ENCODE results near the gene NCOA6. TPM values are rescaled to one million over a fixed set of nuclear protein-coding genes. Genes with fewer than 3 reads are reported as not detected.
A peak's percentile ranks its signal among the peaks of the same experiment; 100 is the strongest.

NCOA6 gene
- total and polyA plus RNA-seq, 7 donors, result 5.6 to 15.7 (median 11.0) TPM

GRCh38 chr20:34704177-34705007 is 121.1 kb downstream of the NCOA6 start, which contains the start of gene TP53INP2:
TSS of gene TP53INP2 (plus strand) at chr20:34704344. CDS start at chr20:34708740, 4,396 bp downstream.
- ATAC-seq (peak; percentile 82 to 86 (median 84)), DNase-seq (peak; percentile 93 to 96)
- Histone ChIP-seq H3K36me3 (ENCODE audit: insufficient read depth in 1 of 2, low read depth in 1 of 2) (no peaks in the 10 kb centered on the region), H3K9me3 (no peaks in the 10 kb centered on the region), H3K27ac (peak within 1 kb of the TSS; percentile 100), H3K4me3 (peak within 1 kb of the TSS; percentile 81), H3K27me3 (ENCODE audit: insufficient read depth in 3 of 3, low read length in 2 of 3) (no peaks in the 10 kb centered on the region), H3K4me1 (peaks cover 23% of the 10 kb centered on the region)
- intact Hi-C loops (cut with DNase I), result loop anchor here (5.0 to 10.0 kb wide), 4 partner anchors 127 to 390 kb away; partner anchors contain the start of gene MAP1LC3A (in 1 of the 2)
- WGBS, 3 donors, result 1% methylated on average over 30 to 82 of the region's 82 CpGs
- TF ChIP-seq CTCF (IDR thresholded peaks at IDR 0.05), result no peak

- Histone ChIP-seq H3K9me3 (no peaks in the 10 kb centered on the region), H3K4me3 (peak overlapping the region; percentile 81), H3K36me3 (ENCODE audit: insufficient read depth in 1 of 2, low read depth in 1 of 2) (no peaks in the 10 kb centered on the region), H3K27me3 (ENCODE audit: insufficient read depth in 3 of 3, low read length in 2 of 3) (no peaks in the 10 kb centered on the region), H3K4me1 (peaks cover 23% of the 10 kb centered on the region), H3K27ac (peak overlapping the region; percentile 100)
- DNase-seq (no peak), ATAC-seq (peak in 3 of 4 donors; percentile 3 to 11 (median 10))
- 1 to 3% (median 1%) methylated on average over 23 to 38 of the region's 38 CpGs for WGBS, 3 donors
- intact Hi-C loops (cut with DNase I), result loop anchor here in 1 of 2 donors (10.0 kb wide), 1 partner anchor 389 kb away; no protein-coding TSS in a partner anchor
- no peak for TF ChIP-seq CTCF (IDR thresholded peaks at IDR 0.05)
Observed at GRCh38 chr20:34703424-34704176, 121.9 kb downstream of the NCOA6 start.

GRCh38 chr20:34703061-34703423 is 122.4 kb downstream of the NCOA6 start:
- Histone ChIP-seq H3K4me1 (peaks cover 23% of the 10 kb centered on the region), H3K27me3 (ENCODE audit: insufficient read depth in 3 of 3, low read length in 2 of 3) (no peaks in the 10 kb centered on the region), H3K9me3 (no peaks in the 10 kb centered on the region), H3K4me3 (no peak overlapping the region), H3K36me3 (ENCODE audit: insufficient read depth in 1 of 2, low read depth in 1 of 2) (no peaks in the 10 kb centered on the region), H3K27ac (no peak overlapping the region)
- intact Hi-C loops (cut with DNase I), result loop anchor here in 1 of 2 donors (10.0 kb wide), 1 partner anchor 388 kb away; no protein-coding TSS in a partner anchor
- ATAC-seq, result no peak
- 34 to 46% (median 42%) methylated on average over 3 of the region's 3 CpGs for WGBS, 3 donors
- no peak for TF ChIP-seq CTCF (IDR thresholded peaks at IDR 0.05)
- no peak for DNase-seq

GRCh38 chr20:34701405-34702085 is 123.9 kb downstream of the NCOA6 start:
- 79 to 83% (median 79%) methylated on average over 6 of the region's 6 CpGs for WGBS, 3 donors
- intact Hi-C loops (cut with DNase I), result loop anchor here in 1 of 2 donors (10.0 kb wide), 1 partner anchor 387 kb away; no protein-coding TSS in a partner anchor

More at GRCh38 chr20:34701405-34702085, 123.9 kb downstream of the NCOA6 start:
- Histone ChIP-seq H3K36me3 (ENCODE audit: insufficient read depth in 1 of 2, low read depth in 1 of 2) (no peaks in the 10 kb centered on the region), H3K4me1 (peaks cover 17% of the 10 kb centered on the region), H3K4me3 (no peak overlapping the region), H3K9me3 (no peaks in the 10 kb centered on the region), H3K27ac (no peak overlapping the region), H3K27me3 (ENCODE audit: insufficient read depth in 3 of 3, low read length in 2 of 3) (no peaks in the 10 kb centered on the region)
- DNase-seq (no peak), ATAC-seq (no peak)
- no peak for TF ChIP-seq CTCF (IDR thresholded peaks at IDR 0.05)

All from psoas muscle (tissue), 8 donors.